ENCODE measurements around the gene MSI2. TPM values are rescaled to one million over a fixed set of nuclear protein-coding genes. Genes with fewer than 3 reads are reported as not detected.

The MSI2 gene
- total and polyA plus RNA-seq, 2 donors (not counting 3 experiments of a cell fraction or from before 2014, with no cell fraction given), result 20.9 to 59.3 TPM

GRCh38 chr17:57643062-57643461, 386.7 kb downstream of the MSI2 start:
- no TSS peak for BruUV-seq (replicated peaks)
- DNase-seq (ENCODE audit: low read depth, low spot score), result no peak
- ChIA-PET CTCF (interaction anchor here (2.6 kb wide), 1 partner anchor 400 kb away, joined by 9 read pairs; no protein-coding TSS in a partner anchor), POLR2A (no interaction called here)
- Histone ChIP-seq H3K79me2 (ENCODE audit: control insufficient read depth, insufficient read depth, low read length) (no peaks in the 10 kb centered on the region), H3K9ac (replicated peaks; ENCODE audit: extremely low read depth, insufficient read depth, low read length) (no peak overlapping the region), H3K4me3 (replicated peaks in 1 of 3; ENCODE audit: insufficient read depth in 1 of 3, low read depth in 1 of 3, low read length in 3 of 3) (no peak overlapping the region), H3K4me2 (ENCODE audit: insufficient read depth, low read length) (no peak overlapping the region), H4K20me1 (replicated peaks; ENCODE audit: control insufficient read depth, extremely low read depth, insufficient read depth, low read length) (no peaks in the 10 kb centered on the region), H3K36me3 (ENCODE audit: control insufficient read depth in 2 of 2, extremely low read depth in 1 of 2, insufficient read depth in 2 of 2, low read length in 2 of 2) (no peaks in the 10 kb centered on the region), H3K9me1 (replicated peaks; ENCODE audit: control insufficient read depth, extremely low read depth, insufficient read depth, low read length) (no peaks in the 10 kb centered on the region), H2AFZ (ENCODE audit: low read depth, low read length) (no peak overlapping the region), H3K9me3 (replicated peaks; ENCODE audit: control insufficient read depth, insufficient read depth, low read length) (no peaks in the 10 kb centered on the region), H3K4me1 (ENCODE audit: control insufficient read depth, extremely low read depth, insufficient read depth, low read length) (no peaks in the 10 kb centered on the region), H3K27me3 (ENCODE audit: control insufficient read depth in 2 of 2, insufficient read depth in 2 of 2, low read length in 2 of 2) (no peaks in the 10 kb centered on the region), H3K27ac (ENCODE audit: insufficient read depth, low read depth, low read length) (no peak overlapping the region)
- TF ChIP-seq EZH2 (IDR thresholded peaks at IDR 0.05; ENCODE audit: borderline replicate concordance, low read depth, low read length, severe bottlenecking), result no peak
- no peak for TF ChIP-seq JUN (IDR thresholded peaks at IDR 0.05; ENCODE audit: borderline replicate concordance, insufficient read depth, insufficient read length, low read depth)
- no peak for TF ChIP-seq CTCF (IDR thresholded peaks at IDR 0.05; ENCODE audit: extremely low read depth in 1 of 2, insufficient read depth in 1 of 2, low read depth in 1 of 2, low read length in 2 of 2)
- no peak for TF ChIP-seq FOS (IDR thresholded peaks at IDR 0.05; ENCODE audit: borderline replicate concordance, insufficient read depth, low read length)
- TF ChIP-seq GATA2 (IDR thresholded peaks at IDR 0.05; ENCODE audit: insufficient read depth, insufficient read length, low read depth, low read length), result no peak
- TF ChIP-seq MYC (IDR thresholded peaks at IDR 0.05; ENCODE audit: low read depth, low read length), result no peak
- no peak for TF ChIP-seq MAX (IDR thresholded peaks at IDR 0.05; ENCODE audit: insufficient read depth, insufficient read length)
- no peak for TF ChIP-seq POLR2AphosphoS5 (IDR thresholded peaks at IDR 0.05; ENCODE audit: insufficient read depth, low read depth, low read length)
- no peak for TF ChIP-seq POLR2A (IDR thresholded peaks at IDR 0.05; ENCODE audit: low read depth, low read length)
- FAIRE-seq, result no peak
- intact Hi-C loops (cut with micrococcal nuclease) (loop anchor here (2.0 kb wide), 1 partner anchor 20 kb away; no protein-coding TSS in a partner anchor), dilution Hi-C loops (cut with MboI; ENCODE audit: extremely low pct_ligation_motif_present, low sequenced_read_pairs) (no loop called here)

Measured in endothelial cell of umbilical vein (primary cell).